Choroid plexus epithelial cell (primary cell): ENCODE data around the gene EPHA4.

ENCODE experiments used
- DNase-seq: peaks from one replicate; pipeline ENCODE4 v3.0.0-alpha.2; 2010; ENCODE audit warnings: low read depth
- H3K4me3 ChIP-seq: 2 replicates; pipeline ENCODE4 v1.5.1; 2011; ENCODE audit warnings: low read depth, mild to moderate bottlenecking, control low read depth, low read length, moderate library complexity
- TF ChIP-seq, protein P1 (sequence below): conservative IDR thresholded peaks from 2 replicates; pipeline ENCODE4 v1.5.1; 2011; ENCODE audit warnings: low read depth, mild to moderate bottlenecking, control low read depth, inconsistent platforms, low read length, moderate library complexity

EPHA4 gene

DNA sequence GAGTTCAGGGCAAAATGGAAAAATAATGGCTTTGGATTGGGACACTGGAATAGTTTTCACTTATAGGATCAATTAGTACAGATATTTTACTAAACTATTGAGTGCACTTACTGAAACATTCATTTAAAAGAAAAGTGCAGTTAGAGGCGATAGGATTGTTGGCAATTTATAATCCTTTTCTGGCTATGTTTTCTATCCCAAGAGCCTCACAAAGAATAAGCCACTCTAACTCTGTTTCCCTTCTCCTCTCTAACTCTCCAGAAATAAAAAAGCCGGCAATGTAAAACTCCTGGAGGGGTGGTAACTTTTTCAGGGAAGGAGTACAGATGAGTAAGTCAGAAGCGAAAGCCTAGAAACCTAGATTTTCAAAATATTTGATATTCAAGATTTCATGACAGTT, 91.3 kb downstream of the EPHA4 start:
- TF ChIP-seq, protein P1, sequence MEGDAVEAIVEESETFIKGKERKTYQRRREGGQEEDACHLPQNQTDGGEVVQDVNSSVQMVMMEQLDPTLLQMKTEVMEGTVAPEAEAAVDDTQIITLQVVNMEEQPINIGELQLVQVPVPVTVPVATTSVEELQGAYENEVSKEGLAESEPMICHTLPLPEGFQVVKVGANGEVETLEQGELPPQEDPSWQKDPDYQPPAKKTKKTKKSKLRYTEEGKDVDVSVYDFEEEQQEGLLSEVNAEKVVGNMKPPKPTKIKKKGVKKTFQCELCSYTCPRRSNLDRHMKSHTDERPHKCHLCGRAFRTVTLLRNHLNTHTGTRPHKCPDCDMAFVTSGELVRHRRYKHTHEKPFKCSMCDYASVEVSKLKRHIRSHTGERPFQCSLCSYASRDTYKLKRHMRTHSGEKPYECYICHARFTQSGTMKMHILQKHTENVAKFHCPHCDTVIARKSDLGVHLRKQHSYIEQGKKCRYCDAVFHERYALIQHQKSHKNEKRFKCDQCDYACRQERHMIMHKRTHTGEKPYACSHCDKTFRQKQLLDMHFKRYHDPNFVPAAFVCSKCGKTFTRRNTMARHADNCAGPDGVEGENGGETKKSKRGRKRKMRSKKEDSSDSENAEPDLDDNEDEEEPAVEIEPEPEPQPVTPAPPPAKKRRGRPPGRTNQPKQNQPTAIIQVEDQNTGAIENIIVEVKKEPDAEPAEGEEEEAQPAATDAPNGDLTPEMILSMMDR = no peak
- no peak overlapping the region for H3K4me3 ChIP-seq
- no peak for DNase-seq

DNA sequence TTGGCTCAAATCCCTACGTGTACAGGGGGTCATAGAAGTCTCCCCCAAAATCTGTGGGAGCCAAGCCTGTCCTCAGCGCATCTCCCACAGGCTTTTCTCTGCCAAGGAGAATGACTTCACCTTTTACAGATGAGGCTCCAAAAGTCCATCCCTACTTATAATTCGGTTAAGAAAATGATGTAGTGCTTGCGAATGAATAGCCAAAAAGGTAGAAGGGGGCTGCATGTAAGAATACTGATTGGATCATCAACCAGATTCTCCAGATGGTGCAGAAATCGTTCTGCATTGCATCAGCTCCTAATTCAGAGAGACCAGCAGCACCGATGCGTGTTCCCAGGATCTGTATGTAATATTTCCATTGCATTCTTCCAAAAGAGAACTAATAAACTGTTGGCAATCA, 91.9 kb downstream of the EPHA4 start:
- TF ChIP-seq, protein P1 = no peak
- DNase-seq = no peak
- no peak overlapping the region for H3K4me3 ChIP-seq

DNA sequence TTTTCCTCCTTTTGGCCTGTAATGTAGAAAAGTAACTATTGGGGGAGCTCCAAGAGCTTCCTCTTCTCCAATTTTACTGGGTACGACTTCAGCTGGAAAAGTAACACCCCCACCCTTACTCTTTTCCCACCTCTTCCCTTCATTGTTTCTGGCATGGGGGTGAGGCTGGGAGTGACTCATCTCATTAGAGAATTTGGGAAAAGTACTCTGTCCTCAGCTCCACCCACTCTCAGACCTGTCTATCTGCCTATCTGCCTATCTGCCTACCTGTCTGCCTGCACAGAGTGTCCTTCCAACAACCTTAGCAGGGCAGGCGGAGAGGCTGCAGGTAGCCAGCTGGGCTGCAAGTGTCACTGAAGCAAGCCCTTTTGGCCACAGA, 93.6 kb downstream of the EPHA4 start:
- no peak overlapping the region for H3K4me3 ChIP-seq
- no peak for DNase-seq
- TF ChIP-seq, protein P1 = no peak

DNA sequence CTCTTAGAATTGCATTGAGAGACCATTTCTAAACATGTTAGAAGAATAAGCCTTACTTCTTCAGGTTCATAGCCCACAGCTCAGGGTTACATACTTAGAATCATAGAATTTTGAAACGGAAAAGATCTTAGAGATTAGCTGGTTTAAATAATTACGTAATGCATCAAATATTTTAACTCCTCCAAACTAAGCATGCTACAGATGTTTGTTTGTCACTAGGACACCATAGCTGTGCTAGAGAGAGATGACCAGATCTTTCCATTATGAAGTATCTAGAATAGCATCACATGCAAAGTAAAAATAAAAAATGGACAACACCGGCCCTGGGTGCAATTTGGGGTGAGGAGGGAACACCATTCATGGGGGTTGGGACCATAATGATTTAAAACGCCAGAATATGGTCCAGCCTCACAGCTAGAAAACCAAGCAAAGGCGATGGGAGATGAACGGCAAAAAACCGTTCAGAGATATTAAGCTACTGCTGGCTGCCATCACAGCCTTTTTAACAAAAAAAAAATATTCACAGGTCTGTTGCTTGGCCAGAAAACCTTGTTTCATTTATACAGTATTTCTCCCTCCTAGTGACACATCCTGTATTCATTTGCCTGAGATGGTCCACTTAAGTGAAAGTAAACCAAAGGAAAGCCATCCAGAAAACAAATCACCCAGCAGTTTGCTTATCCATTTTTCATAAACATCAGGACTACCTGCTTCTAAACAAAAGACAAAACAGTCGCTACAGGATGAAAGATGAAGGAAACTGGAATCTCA, 94.2 kb downstream of the EPHA4 start:
- no peak overlapping the region for H3K4me3 ChIP-seq
- DNase-seq = peak; percentile 13
- TF ChIP-seq, protein P1 = no peak

DNA sequence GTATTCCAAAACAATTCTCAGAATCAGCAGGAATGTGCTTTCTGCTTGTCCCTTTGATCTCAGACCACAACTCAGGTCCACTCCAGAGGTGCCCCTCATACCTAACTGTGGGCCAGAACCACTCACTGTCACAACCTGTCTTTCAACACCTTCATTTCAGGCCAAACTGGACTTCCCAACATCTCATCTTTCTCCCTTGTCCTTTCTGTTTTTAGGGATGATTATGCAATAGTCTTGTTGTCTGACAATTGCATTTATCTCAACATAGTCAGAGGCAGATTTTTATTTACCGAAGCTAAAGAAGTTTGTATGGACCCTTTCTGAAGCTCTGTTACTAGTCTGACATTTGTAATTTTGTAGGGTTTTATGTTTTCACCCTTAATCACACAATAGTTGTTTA, 95.9 kb downstream of the EPHA4 start:
- DNase-seq = no peak
- no peak overlapping the region for H3K4me3 ChIP-seq
- TF ChIP-seq, protein P1 = no peak

DNA sequence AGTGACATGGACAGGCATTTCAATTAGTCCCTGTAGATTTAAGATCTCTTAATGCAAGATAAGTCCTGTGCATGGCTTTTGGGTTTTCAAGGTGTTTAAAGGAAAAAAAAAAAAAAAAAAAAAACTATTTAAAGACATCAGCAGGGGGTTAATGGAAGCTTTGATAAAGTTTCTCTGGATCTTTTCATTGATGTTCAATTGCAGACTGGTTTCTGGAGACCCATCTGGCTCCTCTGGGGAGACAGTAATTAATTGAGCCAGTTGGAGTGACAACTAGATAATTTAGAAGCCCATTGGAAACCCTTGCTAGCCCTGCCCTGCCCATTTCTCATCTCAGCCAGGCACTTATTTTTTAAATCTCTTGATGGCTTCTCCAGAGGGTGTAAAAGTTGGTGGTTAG, 98.7 kb downstream of the EPHA4 start:
- H3K4me3 ChIP-seq = no peak overlapping the region
- TF ChIP-seq, protein P1 = no peak
- DNase-seq = no peak

DNA sequence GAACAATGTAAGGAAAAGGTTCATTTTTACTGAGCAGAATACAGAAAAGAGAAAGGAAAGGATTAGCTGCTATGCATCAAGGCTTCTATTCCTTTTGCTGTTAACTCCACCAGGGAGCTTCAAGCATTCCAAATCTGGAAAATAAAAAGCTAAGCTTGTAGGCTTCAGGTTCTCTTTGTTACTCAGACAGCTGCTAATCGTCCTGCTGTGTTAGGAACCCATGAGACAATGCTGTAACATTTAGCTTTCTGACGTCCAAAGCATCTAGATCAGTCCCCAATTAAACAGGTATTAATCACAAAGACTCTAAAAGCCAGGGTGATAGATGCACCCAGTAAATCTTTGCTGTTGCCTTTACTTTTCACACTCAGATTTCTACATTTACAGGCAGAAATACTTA, 103.8 kb downstream of the EPHA4 start:
- H3K4me3 ChIP-seq = no peak overlapping the region
- DNase-seq = no peak
- TF ChIP-seq, protein P1 = no peak
